ENCODE measurements around the gene PSMB4.

Gene PSMB4

DNA sequence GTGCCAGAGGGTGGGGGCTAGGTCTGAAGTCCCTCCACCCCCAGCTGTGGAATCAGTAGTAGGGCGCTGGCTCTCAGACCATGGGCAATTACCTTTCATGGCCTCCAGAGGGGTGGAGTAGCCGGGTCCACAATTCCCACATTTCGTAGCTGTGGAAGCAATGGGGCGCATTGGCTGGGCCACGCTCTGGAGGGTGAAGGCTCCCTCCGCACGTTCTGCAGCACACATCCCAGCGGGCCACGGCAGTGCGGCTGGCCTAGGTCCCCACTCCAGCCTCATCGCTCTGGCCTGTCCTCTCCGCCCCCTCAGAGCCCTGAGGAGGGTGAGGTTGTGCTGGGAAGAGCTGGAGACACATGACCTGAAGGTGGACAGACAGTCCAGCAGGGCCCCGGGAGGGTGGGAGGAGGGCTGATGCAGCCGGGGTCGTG, 29.7 kb upstream of the PSMB4 start:
- Histone ChIP-seq H3K27me3 (ENCODE audit: insufficient read depth, poor library complexity, severe bottlenecking) (no peaks in the 10 kb centered on the region), H3K27ac (replicated peaks) (no peak overlapping the region; the same call in 1 of the 2 replicates), H3K4me3 (replicated peaks; ENCODE audit: insufficient read depth, low read length) (no peak overlapping the region)
- no peak for DNase-seq (ENCODE audit: low read depth in 1 of 2, low spot score in 1 of 2)
- TF ChIP-seq GABPA (IDR thresholded peaks at IDR 0.05; ENCODE audit: low read depth) (no peak), POLR2AphosphoS5 (IDR thresholded peaks at IDR 0.05; ENCODE audit: low read depth) (no peak), SPI1 (IDR thresholded peaks at IDR 0.05; ENCODE audit: borderline replicate concordance, low read depth) (no peak)
- TF ChIP-seq, protein P1, sequence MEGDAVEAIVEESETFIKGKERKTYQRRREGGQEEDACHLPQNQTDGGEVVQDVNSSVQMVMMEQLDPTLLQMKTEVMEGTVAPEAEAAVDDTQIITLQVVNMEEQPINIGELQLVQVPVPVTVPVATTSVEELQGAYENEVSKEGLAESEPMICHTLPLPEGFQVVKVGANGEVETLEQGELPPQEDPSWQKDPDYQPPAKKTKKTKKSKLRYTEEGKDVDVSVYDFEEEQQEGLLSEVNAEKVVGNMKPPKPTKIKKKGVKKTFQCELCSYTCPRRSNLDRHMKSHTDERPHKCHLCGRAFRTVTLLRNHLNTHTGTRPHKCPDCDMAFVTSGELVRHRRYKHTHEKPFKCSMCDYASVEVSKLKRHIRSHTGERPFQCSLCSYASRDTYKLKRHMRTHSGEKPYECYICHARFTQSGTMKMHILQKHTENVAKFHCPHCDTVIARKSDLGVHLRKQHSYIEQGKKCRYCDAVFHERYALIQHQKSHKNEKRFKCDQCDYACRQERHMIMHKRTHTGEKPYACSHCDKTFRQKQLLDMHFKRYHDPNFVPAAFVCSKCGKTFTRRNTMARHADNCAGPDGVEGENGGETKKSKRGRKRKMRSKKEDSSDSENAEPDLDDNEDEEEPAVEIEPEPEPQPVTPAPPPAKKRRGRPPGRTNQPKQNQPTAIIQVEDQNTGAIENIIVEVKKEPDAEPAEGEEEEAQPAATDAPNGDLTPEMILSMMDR (IDR thresholded peaks at IDR 0.05; ENCODE audit: insufficient read depth, low read length), result no peak
- TF ChIP-seq, protein P2, sequence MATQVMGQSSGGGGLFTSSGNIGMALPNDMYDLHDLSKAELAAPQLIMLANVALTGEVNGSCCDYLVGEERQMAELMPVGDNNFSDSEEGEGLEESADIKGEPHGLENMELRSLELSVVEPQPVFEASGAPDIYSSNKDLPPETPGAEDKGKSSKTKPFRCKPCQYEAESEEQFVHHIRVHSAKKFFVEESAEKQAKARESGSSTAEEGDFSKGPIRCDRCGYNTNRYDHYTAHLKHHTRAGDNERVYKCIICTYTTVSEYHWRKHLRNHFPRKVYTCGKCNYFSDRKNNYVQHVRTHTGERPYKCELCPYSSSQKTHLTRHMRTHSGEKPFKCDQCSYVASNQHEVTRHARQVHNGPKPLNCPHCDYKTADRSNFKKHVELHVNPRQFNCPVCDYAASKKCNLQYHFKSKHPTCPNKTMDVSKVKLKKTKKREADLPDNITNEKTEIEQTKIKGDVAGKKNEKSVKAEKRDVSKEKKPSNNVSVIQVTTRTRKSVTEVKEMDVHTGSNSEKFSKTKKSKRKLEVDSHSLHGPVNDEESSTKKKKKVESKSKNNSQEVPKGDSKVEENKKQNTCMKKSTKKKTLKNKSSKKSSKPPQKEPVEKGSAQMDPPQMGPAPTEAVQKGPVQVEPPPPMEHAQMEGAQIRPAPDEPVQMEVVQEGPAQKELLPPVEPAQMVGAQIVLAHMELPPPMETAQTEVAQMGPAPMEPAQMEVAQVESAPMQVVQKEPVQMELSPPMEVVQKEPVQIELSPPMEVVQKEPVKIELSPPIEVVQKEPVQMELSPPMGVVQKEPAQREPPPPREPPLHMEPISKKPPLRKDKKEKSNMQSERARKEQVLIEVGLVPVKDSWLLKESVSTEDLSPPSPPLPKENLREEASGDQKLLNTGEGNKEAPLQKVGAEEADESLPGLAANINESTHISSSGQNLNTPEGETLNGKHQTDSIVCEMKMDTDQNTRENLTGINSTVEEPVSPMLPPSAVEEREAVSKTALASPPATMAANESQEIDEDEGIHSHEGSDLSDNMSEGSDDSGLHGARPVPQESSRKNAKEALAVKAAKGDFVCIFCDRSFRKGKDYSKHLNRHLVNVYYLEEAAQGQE (IDR thresholded peaks at IDR 0.05; ENCODE audit: insufficient replicate concordance, low read depth), result no peak

DNA sequence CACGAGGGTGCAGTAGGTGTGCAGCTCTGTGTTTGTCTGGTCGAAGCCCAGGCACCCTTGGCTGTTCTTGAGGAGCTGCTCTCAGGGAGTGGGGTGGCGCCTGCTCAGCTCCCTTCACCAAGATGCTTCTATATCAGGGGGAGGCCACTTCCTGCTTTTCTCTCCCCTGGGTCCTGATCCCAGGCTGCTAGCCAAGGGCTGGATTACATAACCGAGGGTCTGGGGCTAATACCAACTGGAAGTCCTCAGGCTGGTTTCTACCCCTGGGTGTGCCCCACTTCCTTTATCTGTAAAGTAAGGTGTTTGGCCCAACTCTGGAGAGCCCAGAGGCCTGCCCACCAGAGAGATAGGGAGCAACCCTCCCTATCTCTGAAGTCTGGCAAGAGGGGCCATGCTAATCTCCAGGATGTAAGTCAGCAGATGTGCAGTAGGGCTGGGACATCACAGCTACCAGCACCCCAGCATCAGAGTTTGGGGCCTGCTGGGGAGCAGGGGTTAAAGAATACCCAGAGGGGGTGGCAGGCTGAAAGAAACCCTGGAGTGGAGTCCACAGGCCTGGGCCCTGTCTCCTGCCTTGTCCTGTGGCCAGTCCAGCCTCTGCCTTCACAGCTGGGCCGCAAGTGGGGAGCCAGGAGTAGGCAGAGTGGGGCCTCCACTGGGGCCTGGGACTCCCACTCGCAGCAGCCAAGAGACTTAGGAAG, 29.0 kb upstream of the PSMB4 start:
- peak; percentile 59 to 81 for DNase-seq (ENCODE audit: low read depth in 1 of 2, low spot score in 1 of 2)
- Histone ChIP-seq H3K27me3 (ENCODE audit: insufficient read depth, poor library complexity, severe bottlenecking) (no peaks in the 10 kb centered on the region), H3K4me3 (replicated peaks; ENCODE audit: insufficient read depth, low read length) (no peak overlapping the region), H3K27ac (replicated peaks) (peak overlapping the region; percentile 38)
- peak; percentile 82 for TF ChIP-seq SPI1 (IDR thresholded peaks at IDR 0.05; ENCODE audit: borderline replicate concordance, low read depth)
- TF ChIP-seq, protein P2 (IDR thresholded peaks at IDR 0.05; ENCODE audit: insufficient replicate concordance, low read depth), result peak; percentile 61
- TF ChIP-seq, protein P1 (IDR thresholded peaks at IDR 0.05; ENCODE audit: insufficient read depth, low read length), result no peak
- TF ChIP-seq GABPA (IDR thresholded peaks at IDR 0.05; ENCODE audit: low read depth), result 0 out of 2 replicates have a peak, but pooled peaks have one; percentile 10
- TF ChIP-seq POLR2AphosphoS5 (IDR thresholded peaks at IDR 0.05; ENCODE audit: low read depth), result 0 out of 2 replicates have a peak, but pooled peaks have one; percentile 25

DNA sequence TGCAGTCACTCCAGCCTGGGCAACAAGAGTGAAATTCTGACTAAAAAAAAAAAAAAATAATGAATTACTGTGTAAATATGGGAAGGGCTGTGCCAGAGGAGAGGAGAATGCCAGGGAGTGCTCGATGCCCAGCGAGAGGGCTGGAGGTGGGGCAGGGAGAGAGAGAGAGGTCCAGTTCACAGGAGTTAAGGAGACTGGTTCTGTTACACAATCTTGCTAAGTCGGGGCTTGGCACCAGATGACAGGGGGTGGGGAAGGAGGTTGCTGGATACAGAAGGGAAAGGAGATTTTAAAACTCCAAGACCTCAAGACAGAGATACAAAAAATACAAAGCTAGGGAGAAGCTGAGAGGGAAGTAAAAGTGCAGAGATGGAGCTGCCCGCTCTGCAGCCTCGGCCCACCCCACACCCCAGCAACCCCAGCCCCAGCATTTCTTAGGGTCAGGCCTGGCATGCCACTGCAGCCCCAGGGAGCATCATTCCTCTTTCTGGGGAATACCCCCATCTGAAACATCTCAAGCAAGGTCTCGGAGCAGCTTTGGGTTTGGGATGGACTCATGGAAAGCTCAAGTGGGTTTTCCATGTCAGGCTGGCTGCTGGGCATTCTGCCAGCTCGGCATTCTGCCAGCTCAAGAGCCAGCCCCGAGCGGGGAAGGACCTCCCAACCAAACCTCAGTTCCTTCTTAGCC, 27.9 kb upstream of the PSMB4 start:
- DNase-seq (ENCODE audit: low read depth in 1 of 2, low spot score in 1 of 2), result peak; percentile 14 to 38
- TF ChIP-seq SPI1 (IDR thresholded peaks at IDR 0.05; ENCODE audit: borderline replicate concordance, low read depth) (no peak), POLR2AphosphoS5 (IDR thresholded peaks at IDR 0.05; ENCODE audit: low read depth) (no peak), GABPA (IDR thresholded peaks at IDR 0.05; ENCODE audit: low read depth) (no peak)
- TF ChIP-seq, protein P1 (IDR thresholded peaks at IDR 0.05; ENCODE audit: insufficient read depth, low read length), result no peak
- TF ChIP-seq, protein P2 (IDR thresholded peaks at IDR 0.05; ENCODE audit: insufficient replicate concordance, low read depth), result no peak
- Histone ChIP-seq H3K4me3 (replicated peaks; ENCODE audit: insufficient read depth, low read length) (no peak overlapping the region), H3K27ac (replicated peaks) (no peak overlapping the region), H3K27me3 (ENCODE audit: insufficient read depth, poor library complexity, severe bottlenecking) (no peaks in the 10 kb centered on the region)
